HepG2 (cell line): ENCODE results near the gene ZNF430. TPM values are rescaled to one million over a fixed set of nuclear protein-coding genes. Genes with fewer than 3 reads are reported as not detected.
A peak's percentile ranks its signal among the peaks of the same experiment; 100 is the strongest.

Experiments used
- HNRNPK ChIP-seq: fragments of 200-400 bp; formaldehyde crosslinking; IDR thresholded peaks from 2 replicates; pipeline ENCODE4 v1.6.1; 2018; ENCODE audit warnings: low read length, low read depth, moderate library complexity, mild to moderate bottlenecking; ENCODE audit not compliant: poor library complexity, severe bottlenecking
- HOXA3 ChIP-seq: sonication (generic); formaldehyde crosslinking; IDR thresholded peaks from 2 replicates; pipeline ENCODE4 v1.5.0; 2020; ENCODE audit warnings: missing genetic modification reagents
- NFKB2 ChIP-seq: sonication (generic); formaldehyde crosslinking; IDR thresholded peaks from 2 replicates; pipeline ENCODE4 v1.4.0; 2020; ENCODE audit warnings: missing genetic modification reagents, borderline replicate concordance
- RBFOX2 ChIP-seq: fragments of 200-400 bp; formaldehyde crosslinking; IDR thresholded peaks from 2 replicates; pipeline ENCODE4 v1.6.1; 2017; ENCODE audit warnings: low read depth, mild to moderate bottlenecking, low read length
- SIN3B ChIP-seq: fragments of 150-350 bp; IDR thresholded peaks from 2 replicates; pipeline ENCODE4 v1.6.1; 2014; ENCODE audit warnings: low read length
- SP1 ChIP-seq, 2 experiments: fragments of 450-650 bp in 1 of 2; sonication (generic) in 1 of 2; formaldehyde crosslinking in 1 of 2; IDR thresholded peaks; 2 replicates each; pipeline versions ENCODE4 v1.4.0 to v1.6.1; 2016 to 2020; ENCODE audit warnings: missing genetic modification reagents in 1 of 2
- SP4 ChIP-seq: sonication (generic); formaldehyde crosslinking; IDR thresholded peaks from 2 replicates; pipeline ENCODE4 v1.8.1; 2023; ENCODE audit warnings: mild to moderate bottlenecking, missing genetic modification reagents
- ZMYM4 ChIP-seq: sonication (generic); formaldehyde crosslinking; IDR thresholded peaks from 2 replicates; pipeline ENCODE4 v1.8.1; 2023; ENCODE audit warnings: mild to moderate bottlenecking, missing genetic modification reagents
- ZNF343 ChIP-seq: sonication (generic); formaldehyde crosslinking; IDR thresholded peaks from 2 replicates; pipeline ENCODE4 v1.4.0; 2020; ENCODE audit warnings: mild to moderate bottlenecking, missing genetic modification reagents
- ZNF616 ChIP-seq: sonication (generic); formaldehyde crosslinking; IDR thresholded peaks from 2 replicates; pipeline ENCODE4 v1.5.0; 2020; ENCODE audit warnings: low read depth, mild to moderate bottlenecking, missing genetic modification reagents
- ZNF776 ChIP-seq: sonication (generic); formaldehyde crosslinking; IDR thresholded peaks from 2 replicates; pipeline ENCODE4 v1.4.0; 2020; ENCODE audit warnings: mild to moderate bottlenecking, missing genetic modification reagents
- ZNF788 ChIP-seq: sonication (generic); formaldehyde crosslinking; IDR thresholded peaks from 2 replicates; pipeline ENCODE4 v1.5.0; 2020; ENCODE audit warnings: mild to moderate bottlenecking, missing genetic modification reagents, borderline replicate concordance
- polyA plus RNA-seq, 8 experiments: library from polyadenylated mRNA; depleted of rRNA in 3 of 8; stranded (reverse) in 7 of 8; unstranded in 1 of 8; fragments of >200 nt; fragmentation: Illumina TruSeq in 4 of 8; extraction: Trizol in 4 of 8; gene quantifications; 2 replicates each; pipeline versions ENCODE4 v1.2.1 to v1.2.3, GENCODE V29; 2011 to 2016; ENCODE audit warnings: low read depth in 4 of 8, missing spikeins in 1 of 8, mixed read lengths in 1 of 8; ENCODE audit not compliant: insufficient read depth in 1 of 8
- total RNA-seq, 5 experiments: library from RNA; depleted of rRNA; stranded (reverse); fragments of >200 nt; fragmentation: Illumina TruSeq; extraction: Trizol; gene quantifications; 2 replicates each; pipeline ENCODE4 v1.2.3, GENCODE V29; 2016; ENCODE audit warnings: low read depth in 1 of 5
- TF ChIP-seq, protein P1 (sequence below): IDR thresholded peaks from 2 replicates; pipeline ENCODE4 v1.6.1; 2016; ENCODE audit warnings: missing compliant biosample characterization, missing genetic modification reagents, borderline replicate concordance
- TF ChIP-seq, protein P2 (sequence below): sonication (generic); formaldehyde crosslinking; IDR thresholded peaks from 2 replicates; pipeline ENCODE4 v1.5.1; 2020; ENCODE audit warnings: mild to moderate bottlenecking, missing genetic modification reagents, moderate library complexity
- TF ChIP-seq, protein P3 (sequence below): sonication (generic); formaldehyde crosslinking; IDR thresholded peaks from 2 replicates; pipeline ENCODE4 v1.4.0; 2020; ENCODE audit warnings: mild to moderate bottlenecking, missing genetic modification reagents
- TF ChIP-seq, protein P4 (sequence below): sonication (generic); formaldehyde crosslinking; IDR thresholded peaks from 2 replicates; pipeline ENCODE4 v1.8.0; 2022; ENCODE audit warnings: mild to moderate bottlenecking, missing genetic modification reagents, moderate library complexity
- TF ChIP-seq, protein P5 (sequence below): sonication (generic); formaldehyde crosslinking; IDR thresholded peaks from 2 replicates; pipeline ENCODE4 v1.8.0; 2022; ENCODE audit warnings: low read depth, missing genetic modification reagents

The ZNF430 gene
- total and polyA plus RNA-seq, 2 of the 13 experiments (the other 11 are each of a cell fraction or from before 2014, with no cell fraction given): 4.1 to 6.9 TPM

DNA sequence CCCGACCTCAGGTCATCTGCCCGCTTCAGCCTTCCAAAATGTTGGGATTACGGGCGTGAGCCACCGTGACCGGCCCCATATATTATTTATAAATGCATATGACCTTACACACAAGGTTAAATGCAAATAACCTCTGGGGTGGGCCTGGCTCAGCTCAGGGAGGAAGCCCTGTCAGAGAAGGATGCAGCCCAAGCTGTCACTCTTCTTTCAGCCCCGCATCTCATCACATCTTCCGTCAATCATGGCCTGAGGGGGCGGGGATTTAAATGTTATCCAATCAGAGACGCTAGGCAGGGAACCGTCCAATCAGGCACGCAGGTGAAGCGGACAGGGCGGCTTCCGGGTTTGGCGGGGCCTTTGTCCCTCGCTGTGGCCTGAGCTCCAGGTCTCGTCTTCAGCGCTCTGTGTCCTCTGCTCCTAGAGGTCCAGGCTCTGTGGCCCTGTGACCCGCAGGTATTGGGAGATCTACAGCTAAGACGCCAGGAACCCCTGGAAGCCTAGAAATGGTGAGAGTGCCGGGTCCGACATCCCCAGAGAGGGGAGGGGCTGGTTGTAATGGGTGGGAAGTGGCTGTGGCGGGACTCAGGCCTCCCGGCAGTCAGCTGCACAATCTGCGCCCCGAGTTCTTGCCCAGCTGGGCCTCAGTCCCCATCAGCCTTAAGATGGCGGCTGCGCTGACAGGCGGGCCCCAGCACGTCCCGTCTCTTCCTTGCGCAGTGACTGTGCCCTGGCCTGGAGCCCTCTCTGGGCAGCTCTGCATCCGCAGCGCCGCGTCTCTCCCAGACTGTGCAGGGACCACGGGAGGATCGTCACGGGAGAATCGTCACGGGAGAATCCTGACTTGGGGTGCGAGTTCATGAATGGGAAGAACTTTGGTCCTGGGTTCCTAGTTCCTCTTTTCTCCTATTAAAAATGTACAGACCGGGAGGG, at the start of gene ZNF430 (continued):
- TF ChIP-seq, protein P1, sequence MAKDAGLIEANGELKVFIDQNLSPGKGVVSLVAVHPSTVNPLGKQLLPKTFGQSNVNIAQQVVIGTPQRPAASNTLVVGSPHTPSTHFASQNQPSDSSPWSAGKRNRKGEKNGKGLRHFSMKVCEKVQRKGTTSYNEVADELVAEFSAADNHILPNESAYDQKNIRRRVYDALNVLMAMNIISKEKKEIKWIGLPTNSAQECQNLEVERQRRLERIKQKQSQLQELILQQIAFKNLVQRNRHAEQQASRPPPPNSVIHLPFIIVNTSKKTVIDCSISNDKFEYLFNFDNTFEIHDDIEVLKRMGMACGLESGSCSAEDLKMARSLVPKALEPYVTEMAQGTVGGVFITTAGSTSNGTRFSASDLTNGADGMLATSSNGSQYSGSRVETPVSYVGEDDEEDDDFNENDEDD (CRISPR knock-in tag): peak; percentile 80; the same call in 1 of the 2 replicates
- peak; percentile 73 for TF ChIP-seq HOXA3 (CRISPR knock-in tag)
- TF ChIP-seq, protein P2, sequence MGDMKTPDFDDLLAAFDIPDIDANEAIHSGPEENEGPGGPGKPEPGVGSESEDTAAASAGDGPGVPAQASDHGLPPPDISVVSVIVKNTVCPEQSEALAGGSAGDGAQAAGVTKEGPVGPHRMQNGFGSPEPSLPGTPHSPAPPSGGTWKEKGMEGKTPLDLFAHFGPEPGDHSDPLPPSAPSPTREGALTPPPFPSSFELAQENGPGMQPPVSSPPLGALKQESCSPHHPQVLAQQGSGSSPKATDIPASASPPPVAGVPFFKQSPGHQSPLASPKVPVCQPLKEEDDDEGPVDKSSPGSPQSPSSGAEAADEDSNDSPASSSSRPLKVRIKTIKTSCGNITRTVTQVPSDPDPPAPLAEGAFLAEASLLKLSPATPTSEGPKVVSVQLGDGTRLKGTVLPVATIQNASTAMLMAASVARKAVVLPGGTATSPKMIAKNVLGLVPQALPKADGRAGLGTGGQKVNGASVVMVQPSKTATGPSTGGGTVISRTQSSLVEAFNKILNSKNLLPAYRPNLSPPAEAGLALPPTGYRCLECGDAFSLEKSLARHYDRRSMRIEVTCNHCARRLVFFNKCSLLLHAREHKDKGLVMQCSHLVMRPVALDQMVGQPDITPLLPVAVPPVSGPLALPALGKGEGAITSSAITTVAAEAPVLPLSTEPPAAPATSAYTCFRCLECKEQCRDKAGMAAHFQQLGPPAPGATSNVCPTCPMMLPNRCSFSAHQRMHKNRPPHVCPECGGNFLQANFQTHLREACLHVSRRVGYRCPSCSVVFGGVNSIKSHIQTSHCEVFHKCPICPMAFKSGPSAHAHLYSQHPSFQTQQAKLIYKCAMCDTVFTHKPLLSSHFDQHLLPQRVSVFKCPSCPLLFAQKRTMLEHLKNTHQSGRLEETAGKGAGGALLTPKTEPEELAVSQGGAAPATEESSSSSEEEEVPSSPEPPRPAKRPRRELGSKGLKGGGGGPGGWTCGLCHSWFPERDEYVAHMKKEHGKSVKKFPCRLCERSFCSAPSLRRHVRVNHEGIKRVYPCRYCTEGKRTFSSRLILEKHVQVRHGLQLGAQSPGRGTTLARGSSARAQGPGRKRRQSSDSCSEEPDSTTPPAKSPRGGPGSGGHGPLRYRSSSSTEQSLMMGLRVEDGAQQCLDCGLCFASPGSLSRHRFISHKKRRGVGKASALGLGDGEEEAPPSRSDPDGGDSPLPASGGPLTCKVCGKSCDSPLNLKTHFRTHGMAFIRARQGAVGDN (CRISPR knock-in tag): peak; percentile 72
- TF ChIP-seq SP1 (IDR thresholded peaks at IDR 0.05): no peak
- TF ChIP-seq SP1 (CRISPR knock-in tag; IDR thresholded peaks at IDR 0.05): no peak
- no peak for TF ChIP-seq HNRNPK
- TF ChIP-seq, protein P3, sequence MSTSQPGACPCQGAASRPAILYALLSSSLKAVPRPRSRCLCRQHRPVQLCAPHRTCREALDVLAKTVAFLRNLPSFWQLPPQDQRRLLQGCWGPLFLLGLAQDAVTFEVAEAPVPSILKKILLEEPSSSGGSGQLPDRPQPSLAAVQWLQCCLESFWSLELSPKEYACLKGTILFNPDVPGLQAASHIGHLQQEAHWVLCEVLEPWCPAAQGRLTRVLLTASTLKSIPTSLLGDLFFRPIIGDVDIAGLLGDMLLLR (CRISPR knock-in tag): peak; percentile 54; the same call in 1 of the 2 replicates
- TF ChIP-seq SIN3B: peak; percentile 81
- peak; percentile 65; the same call in 1 of the 2 replicates for TF ChIP-seq SP4 (CRISPR knock-in tag)
- peak; percentile 47; the same call in 1 of the 2 replicates for TF ChIP-seq NFKB2 (CRISPR knock-in tag)
- peak; percentile 28; the same call in 1 of the 2 replicates for TF ChIP-seq RBFOX2
- peak; percentile 47; the same call in 1 of the 2 replicates for TF ChIP-seq ZNF788 (CRISPR knock-in tag)
- peak; percentile 92 for TF ChIP-seq ZMYM4 (CRISPR knock-in tag)
- TF ChIP-seq ZNF616: 0 out of 2 replicates have a peak, but pooled peaks have one; percentile 45
- TF ChIP-seq ZNF776: peak; percentile 57
- 0 out of 2 replicates have a peak, but pooled peaks have one; percentile 61 for TF ChIP-seq ZNF343 (CRISPR knock-in tag)
- TF ChIP-seq, protein P4, sequence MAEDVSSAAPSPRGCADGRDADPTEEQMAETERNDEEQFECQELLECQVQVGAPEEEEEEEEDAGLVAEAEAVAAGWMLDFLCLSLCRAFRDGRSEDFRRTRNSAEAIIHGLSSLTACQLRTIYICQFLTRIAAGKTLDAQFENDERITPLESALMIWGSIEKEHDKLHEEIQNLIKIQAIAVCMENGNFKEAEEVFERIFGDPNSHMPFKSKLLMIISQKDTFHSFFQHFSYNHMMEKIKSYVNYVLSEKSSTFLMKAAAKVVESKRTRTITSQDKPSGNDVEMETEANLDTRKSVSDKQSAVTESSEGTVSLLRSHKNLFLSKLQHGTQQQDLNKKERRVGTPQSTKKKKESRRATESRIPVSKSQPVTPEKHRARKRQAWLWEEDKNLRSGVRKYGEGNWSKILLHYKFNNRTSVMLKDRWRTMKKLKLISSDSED (CRISPR knock-in tag): no peak
- TF ChIP-seq, protein P5, sequence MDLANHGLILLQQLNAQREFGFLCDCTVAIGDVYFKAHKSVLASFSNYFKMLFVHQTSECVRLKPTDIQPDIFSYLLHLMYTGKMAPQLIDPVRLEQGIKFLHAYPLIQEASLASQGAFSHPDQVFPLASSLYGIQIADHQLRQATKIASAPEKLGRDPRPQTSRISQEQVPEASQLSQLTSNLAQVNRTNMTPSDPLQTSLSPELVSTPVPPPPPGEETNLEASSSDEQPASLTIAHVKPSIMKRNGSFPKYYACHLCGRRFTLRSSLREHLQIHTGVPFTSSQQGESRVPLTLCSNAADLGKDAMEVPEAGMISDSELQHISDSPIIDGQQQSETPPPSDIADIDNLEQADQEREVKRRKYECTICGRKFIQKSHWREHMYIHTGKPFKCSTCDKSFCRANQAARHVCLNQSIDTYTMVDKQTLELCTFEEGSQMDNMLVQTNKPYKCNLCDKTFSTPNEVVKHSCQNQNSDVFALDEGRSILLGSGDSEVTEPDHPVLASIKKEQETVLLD: no peak
